HG03045 (cell line): ENCODE data around the gene DLG2.
"Not testable (repeated sequence)": the region's sequence is repeated elsewhere in the genome, so short reads cannot be mapped to it uniquely, and the experiment has no call there.

Source experiments
- ATAC-seq: cut with Tn5 transposase; IDR thresholded peaks from one replicate; pipeline ENCODE4 v1.9.1; 2021; ENCODE audit warnings: mild to moderate bottlenecking, moderate library complexity; ENCODE audit not compliant: unreplicated experiment

Gene DLG2

DNA sequence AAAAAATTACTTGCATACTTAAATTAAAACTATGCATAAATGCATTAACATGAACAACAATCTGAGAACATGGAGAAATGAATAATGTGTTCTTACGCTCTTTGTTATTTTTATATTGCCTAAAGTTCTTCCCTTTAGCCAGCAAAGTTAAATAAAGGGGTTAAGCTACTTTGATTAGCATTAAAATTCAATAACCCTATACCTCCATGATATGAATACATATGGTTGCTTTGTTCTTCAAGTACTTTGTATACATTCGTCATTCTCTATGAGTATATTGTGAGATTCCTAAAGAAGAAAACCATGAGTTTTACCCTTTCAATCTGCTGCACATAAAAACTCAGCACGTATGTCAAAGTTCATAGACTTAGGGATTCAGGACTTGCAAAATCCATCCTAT, 578.3 kb downstream of the DLG2 start:
- no peak for ATAC-seq

GRCh38 chr11:85045716-85046115, 581.4 kb downstream of the DLG2 start:
- ATAC-seq: no peak

DNA sequence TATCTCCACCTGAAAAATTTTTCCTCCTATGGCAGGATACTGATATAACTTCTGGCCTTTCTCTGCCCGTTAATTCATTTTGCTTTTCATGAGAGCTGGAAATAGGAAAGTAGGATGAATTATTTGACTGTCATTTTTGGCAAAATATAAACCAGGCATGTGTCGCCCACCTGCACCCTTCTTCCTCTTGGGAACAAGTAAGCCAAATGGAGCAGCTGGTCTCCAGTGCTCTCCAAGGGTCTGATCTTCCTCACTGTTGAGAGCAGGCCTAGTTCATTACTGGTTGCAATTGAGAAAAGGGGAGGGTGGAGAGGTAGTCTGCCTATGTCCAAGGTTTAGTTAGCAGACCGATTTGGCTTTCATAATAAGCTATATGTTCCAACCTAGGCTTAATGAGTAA, 582.2 kb downstream of the DLG2 start:
- no peak for ATAC-seq

- ATAC-seq: no peak
Observed at GRCh38 chr11:85042361-85042760, 584.8 kb downstream of the DLG2 start.

GRCh38 chr11:85040166-85040565, 587.0 kb downstream of the DLG2 start:
- no peak for ATAC-seq

DNA sequence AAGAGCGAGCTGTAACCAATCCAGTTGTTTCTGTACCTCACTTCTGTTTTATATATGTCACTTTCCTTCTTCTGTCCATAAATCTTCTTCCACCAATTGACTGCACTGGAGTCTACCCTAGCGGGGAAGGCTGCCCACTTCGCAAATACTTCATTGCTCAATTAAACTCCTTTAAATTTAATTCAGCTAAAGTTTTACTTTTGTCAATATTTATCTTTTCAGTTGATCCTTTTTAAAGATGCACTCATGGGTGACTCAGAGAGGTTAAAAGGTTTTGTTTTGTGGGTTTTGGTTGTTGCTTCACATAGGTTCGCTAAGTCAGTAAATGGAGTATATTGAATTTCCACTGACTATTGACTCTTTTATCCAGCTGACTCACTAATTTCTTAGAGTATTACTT, 597.2 kb downstream of the DLG2 start:
- ATAC-seq: no peak

DNA sequence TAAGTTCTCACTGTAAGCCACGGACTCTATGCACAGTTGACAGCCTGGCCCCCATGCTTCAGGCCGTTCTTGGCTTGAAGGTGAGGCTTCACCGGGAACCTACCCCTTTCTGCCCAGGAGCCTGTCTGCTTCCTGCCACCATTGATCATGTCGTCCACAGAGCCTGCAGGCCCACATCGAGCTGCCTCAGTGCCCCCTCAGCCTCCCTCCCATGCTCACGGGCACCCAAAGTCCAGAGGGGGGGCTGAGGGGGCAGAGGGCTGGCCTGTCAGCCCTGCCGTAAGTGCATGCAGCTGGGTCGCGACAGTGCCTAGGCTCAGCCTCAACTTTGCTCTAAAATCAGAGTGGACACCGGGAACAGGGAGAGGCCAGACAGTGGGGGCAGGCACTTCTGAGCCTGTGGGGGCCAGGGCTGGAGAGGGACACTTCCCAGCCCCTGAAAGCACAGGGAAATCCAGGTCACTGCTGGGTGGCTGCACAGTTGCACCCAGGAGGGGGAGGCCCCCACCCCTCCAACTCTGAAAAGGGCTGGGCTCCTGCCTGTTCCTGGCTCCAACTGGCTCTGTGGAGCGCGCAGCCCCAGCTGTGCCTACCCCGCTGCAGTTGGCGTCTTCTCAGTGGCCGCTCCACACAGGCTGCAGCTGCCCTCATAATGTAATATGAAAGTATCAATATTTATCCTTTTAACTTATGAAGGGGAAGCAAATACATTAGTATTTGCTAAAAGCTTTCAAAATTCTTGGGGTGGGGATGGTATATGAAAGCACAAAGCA, 598.6 kb downstream of the DLG2 start:
- no peak for ATAC-seq

DNA sequence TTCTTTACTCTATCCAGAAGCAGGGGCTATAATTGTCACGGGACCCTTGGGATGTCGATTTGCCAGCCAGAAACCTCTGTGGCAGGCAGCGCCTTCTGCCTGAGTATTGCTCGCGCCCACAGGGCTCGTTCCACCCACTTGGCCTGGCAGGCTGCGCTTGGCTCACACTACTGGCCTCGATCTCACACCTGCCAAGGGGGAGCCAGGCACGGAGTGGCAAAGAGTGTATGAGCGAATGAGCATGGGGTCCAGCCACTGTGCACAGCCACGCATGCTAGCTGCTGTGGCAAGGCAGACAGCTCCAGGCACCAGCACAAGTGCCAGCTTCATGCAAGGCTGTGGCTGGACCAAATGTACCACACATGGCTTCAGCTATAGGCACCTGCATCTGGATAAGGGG, 599.8 kb downstream of the DLG2 start:
- ATAC-seq: no peak

DNA sequence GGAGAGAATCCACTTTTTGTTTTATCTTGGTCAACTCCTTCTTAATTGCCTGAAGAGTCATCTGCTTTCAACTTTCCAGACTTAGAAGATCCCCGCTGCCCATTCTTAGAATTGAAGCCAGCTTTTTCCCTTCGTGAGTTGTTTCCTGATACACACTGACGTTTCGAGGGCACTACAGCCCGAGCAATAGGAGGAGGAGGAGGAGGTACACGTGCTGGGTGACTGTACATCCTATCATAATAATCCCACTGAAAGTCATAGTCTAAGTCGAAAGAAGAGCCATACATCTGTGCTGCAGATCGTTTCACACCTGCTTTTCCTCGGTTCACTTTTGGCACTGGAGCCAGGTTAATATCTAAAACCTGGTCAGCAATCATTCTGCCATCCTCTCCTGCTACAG, 606.1 kb downstream of the DLG2 start:
- ATAC-seq: no peak

- ATAC-seq: no peak
Observed at GRCh38 chr11:84993386-84993785, 633.8 kb downstream of the DLG2 start.

DNA sequence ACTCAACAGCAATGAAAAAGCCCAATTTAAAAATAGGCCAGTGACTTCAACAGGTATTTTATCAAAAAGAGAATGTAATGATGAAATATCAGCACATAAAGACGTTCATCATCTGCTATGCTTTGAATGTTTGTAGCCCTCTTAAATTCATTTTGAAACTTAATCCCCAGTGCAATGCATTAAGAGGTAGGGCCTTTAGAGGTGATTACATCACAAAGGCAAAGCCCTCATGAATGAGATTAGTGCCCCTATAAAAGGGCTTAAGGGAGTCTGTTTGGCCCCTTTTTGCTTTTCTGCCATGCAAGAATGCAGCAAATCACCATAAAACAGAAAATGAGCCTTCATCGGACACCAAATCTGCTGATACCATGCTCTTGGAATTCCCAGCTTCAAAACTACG, 637.0 kb downstream of the DLG2 start:
- ATAC-seq: no peak

DNA sequence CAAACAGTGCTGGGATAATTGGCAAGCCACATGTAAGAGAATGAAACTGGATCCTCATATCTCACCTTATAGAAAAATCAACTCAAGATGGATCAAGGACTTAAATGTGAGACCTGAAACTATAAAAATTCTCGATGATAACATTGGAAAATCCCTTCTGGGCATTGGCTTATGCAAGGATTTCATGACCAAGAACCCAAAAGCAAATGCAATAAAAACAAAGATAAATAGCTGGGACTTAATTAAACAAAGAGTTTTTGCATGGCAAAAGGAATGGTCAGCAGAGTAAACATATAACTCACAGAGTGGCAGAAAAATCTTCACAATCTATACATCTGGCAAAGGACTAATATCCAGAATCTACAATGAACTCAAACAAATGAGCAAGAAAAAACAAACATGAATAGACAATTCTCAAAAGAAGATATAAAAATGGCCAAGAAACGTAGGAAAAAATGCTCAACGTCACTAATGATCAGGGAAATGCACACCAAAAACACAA, 639.4 kb downstream of the DLG2 start:
- ATAC-seq: not testable (repeated sequence)

DNA sequence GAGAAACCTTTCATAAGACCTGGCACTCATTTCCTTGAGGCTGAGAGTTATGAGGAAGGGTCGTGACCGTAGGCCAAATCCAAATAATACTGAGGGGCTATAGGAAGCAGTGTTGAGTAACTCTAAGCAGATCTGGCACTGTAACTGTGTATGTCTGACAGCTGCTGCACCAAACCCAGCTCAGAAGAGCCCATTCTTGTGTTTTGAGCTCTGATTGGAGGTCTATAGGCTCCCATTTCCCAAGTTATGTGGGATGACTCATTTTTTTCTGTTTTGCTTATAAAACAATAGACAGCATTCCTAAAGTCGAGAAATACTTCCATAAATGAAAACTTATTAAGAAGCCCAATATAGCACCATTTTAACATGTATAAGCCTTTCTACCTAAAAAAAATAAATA, 645.8 kb downstream of the DLG2 start:
- ATAC-seq: no peak

- no peak for ATAC-seq
Observed at GRCh38 chr11:84969103-84969502, 658.0 kb downstream of the DLG2 start.

DNA sequence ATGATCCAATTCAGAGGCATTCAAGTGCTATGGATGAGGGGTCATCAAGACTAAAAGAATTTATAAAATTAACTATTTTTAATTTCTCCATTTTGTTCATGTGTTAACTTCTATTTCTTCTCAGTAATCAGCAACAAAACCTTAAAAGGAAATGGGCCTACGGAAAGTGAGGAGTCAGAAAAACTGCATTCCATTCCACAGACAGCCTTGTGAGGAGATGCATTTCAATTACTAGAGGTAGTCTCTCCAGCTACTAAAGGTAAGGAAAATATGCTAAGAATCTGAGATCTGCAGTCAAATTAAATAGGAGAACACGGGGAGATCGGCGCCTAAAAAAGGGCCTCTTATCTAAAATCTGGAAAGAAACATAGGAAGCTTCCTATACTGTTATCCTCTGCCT, 661.7 kb downstream of the DLG2 start:
- no peak for ATAC-seq

DNA sequence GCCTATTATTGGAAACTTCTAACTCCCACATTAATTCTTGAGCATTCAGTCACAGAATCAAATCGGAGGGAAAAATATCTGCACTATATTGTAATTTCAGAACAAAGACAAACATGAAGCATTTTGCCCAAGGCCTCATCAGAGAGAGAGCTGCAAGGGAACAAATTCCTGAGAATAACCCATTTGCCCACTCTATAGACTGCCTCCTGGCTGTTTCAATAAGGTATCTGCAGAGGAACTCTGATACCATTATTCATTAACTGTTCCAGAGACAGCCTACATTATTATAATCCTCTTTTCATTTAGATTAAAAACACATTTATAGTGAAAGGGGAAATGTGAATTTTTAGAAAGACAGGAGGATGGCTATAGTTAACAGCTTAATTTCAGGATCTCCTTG, 663.9 kb downstream of the DLG2 start:
- no peak for ATAC-seq

- ATAC-seq: no peak
Observed at GRCh38 chr11:84962018-84962417, 665.1 kb downstream of the DLG2 start.

DNA sequence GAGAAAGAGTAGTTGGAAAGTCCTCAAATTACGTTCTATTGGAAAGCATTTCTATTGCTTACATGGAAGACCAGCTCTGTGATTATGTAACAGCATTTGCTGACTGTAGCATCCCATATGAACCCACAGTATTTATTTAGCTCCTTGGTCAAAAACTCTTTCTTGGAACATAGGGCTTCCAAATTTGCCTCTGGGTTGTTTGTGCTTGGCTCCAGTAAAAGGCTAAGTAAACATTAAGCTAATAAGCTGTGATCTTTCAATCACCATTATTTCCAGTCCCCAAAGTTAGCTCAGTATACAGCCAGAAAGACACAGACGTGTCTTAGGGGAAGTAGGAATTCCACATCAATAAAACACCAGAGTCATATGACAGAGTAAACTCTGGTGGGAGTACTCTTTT, 668.8 kb downstream of the DLG2 start:
- no peak for ATAC-seq

GRCh38 chr11:84950569-84951270, 676.4 kb downstream of the DLG2 start:
- ATAC-seq: no peak

DNA sequence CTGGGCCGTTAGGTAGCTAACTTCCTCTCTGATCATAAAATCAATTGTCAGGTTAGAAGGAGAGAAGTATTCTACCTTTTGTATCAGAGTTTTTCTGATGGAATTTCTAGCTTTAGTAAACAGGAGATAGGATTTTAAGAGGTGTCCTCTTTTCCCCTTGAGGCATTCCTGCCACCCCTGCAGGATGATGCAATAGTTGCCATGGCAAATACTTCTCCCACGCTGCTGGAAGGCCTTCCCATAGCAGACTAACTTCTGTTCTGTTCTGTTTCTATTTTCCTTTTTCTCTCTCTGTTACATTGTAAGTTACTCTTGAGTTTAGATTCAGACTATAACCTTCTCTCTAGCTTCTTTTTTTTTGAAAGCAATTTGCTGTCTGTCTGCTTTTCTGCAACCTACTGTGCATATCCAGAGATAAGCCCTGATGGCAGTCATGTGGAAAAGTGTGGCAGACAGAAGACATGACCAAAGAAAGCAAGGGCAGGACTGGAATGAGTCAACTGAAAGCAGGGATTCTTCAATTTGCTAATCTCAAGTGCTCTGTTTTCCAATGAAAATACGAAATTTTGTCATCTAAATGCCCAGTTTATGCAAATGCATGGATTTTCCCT, 679.1 kb downstream of the DLG2 start:
- ATAC-seq: no peak

DNA sequence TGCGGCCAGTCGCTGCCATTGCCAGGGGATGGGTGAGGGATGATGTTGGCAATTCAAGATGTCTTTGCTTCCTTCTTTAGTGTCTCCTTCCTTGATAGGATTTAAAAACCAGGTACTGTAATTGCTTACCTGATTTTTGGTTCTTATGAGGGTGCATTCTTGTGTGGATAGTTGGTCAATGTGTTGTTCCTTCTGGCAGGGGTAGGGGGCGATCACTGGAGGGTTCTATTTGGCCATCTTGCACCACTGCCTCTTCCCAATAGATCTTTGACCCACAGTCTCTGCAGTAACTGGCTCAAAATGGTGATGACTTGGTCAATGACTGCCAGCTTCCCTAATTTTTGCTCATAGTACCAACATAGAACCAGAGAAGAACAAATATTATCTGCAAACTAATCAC, 680.1 kb downstream of the DLG2 start:
- no peak for ATAC-seq

GRCh38 chr11:84930863-84931262, 696.3 kb downstream of the DLG2 start:
- ATAC-seq: no peak
